ENCODE measurements around the gene FANCL.
"Not testable (repeated sequence)": the region's sequence is repeated elsewhere in the genome, so short reads cannot be mapped to it uniquely, and the experiment has no call there.

Gene FANCL

GRCh38 chr2:58240670-58241545 lies at the start of gene FANCL:
Gene FANCL (minus strand): TSS chr2:58241325. CDS start chr2:58241313, 12 bp downstream.
- peak; percentile 92 for DNase-seq (ENCODE audit: low spot score)

GRCh38 chr2:58289029-58289428 lies 47.9 kb upstream of the FANCL start:
- DNase-seq (ENCODE audit: low spot score), result no peak

- no peak for DNase-seq (ENCODE audit: low spot score)
Measured at GRCh38 chr2:58283931-58284330, 42.8 kb upstream of the FANCL start.

GRCh38 chr2:58275144-58275543 lies 34.0 kb upstream of the FANCL start:
- not testable (repeated sequence) for DNase-seq (ENCODE audit: low spot score)

GRCh38 chr2:58271826-58272225 lies 30.7 kb upstream of the FANCL start:
- DNase-seq (ENCODE audit: low spot score), result no peak

GRCh38 chr2:58268685-58269084 lies 27.6 kb upstream of the FANCL start:
- no peak for DNase-seq (ENCODE audit: low spot score)

- DNase-seq (ENCODE audit: low spot score), result no peak
Measured at GRCh38 chr2:58266211-58266610, 25.1 kb upstream of the FANCL start.

GRCh38 chr2:58261209-58261608 lies 20.1 kb upstream of the FANCL start:
- DNase-seq (ENCODE audit: low spot score), result no peak

GRCh38 chr2:58258456-58258855 lies 17.3 kb upstream of the FANCL start:
- DNase-seq (ENCODE audit: low spot score), result not testable (repeated sequence)

- DNase-seq (ENCODE audit: low spot score), result not testable (repeated sequence)
Measured at GRCh38 chr2:58251331-58252201, 10.4 kb upstream of the FANCL start.

- DNase-seq (ENCODE audit: low spot score), result no peak
Measured at GRCh38 chr2:58241546-58241864, 380 bp upstream of the FANCL start.

GRCh38 chr2:58239243-58239925 lies 1.7 kb downstream of the FANCL start:
- DNase-seq (ENCODE audit: low spot score), result no peak

GRCh38 chr2:58237741-58238140 lies 3.4 kb downstream of the FANCL start:
- no peak for DNase-seq (ENCODE audit: low spot score)

GRCh38 chr2:58235984-58236383 lies 5.1 kb downstream of the FANCL start:
- no peak for DNase-seq (ENCODE audit: low spot score)

GRCh38 chr2:58235170-58235569 lies 6.0 kb downstream of the FANCL start:
- no peak for DNase-seq (ENCODE audit: low spot score)

GRCh38 chr2:58228299-58228698 lies 12.8 kb downstream of the FANCL start:
- no peak for DNase-seq (ENCODE audit: low spot score)

GRCh38 chr2:58227171-58227917 lies 13.8 kb downstream of the FANCL start:
- no peak for DNase-seq (ENCODE audit: low spot score)

GRCh38 chr2:58221909-58222308 lies 19.2 kb downstream of the FANCL start:
- no peak for DNase-seq (ENCODE audit: low spot score)

GRCh38 chr2:58215429-58215828 lies 25.7 kb downstream of the FANCL start:
- no peak for DNase-seq (ENCODE audit: low spot score)

GRCh38 chr2:58210951-58211568 lies 30.1 kb downstream of the FANCL start:
- DNase-seq (ENCODE audit: low spot score), result not testable (repeated sequence)

GRCh38 chr2:58207189-58207588 lies 33.9 kb downstream of the FANCL start:
- DNase-seq (ENCODE audit: low spot score), result peak; percentile 21
